Suppressor macrophage treated with lipopolysaccharide for 4 hours (primary cell): Measurements from ENCODE around the gene P4HA3.
A peak's percentile ranks its signal among the peaks of the same experiment; 100 is the strongest.

Experiments used
- DNase-seq: peaks from one replicate; pipeline ENCODE4 v3.0.0-alpha.2; 2020

The P4HA3 gene

GRCh38 chr11:74257959-74258553 lies 53.4 kb downstream of the P4HA3 start:
- DNase-seq, result no peak

GRCh38 chr11:74256378-74257133 lies 54.9 kb downstream of the P4HA3 start:
- DNase-seq, result no peak

- peak; percentile 70 for DNase-seq
Measured at GRCh38 chr11:74255741-74256375, 55.6 kb downstream of the P4HA3 start.

- DNase-seq, result no peak
Measured at GRCh38 chr11:74253361-74253760, 58.1 kb downstream of the P4HA3 start.

GRCh38 chr11:74249496-74249895 lies 61.9 kb downstream of the P4HA3 start:
- no peak for DNase-seq

- no peak for DNase-seq
Measured at GRCh38 chr11:74248469-74248868, 63.0 kb downstream of the P4HA3 start.

GRCh38 chr11:74238243-74238642 lies 73.2 kb downstream of the P4HA3 start:
- no peak for DNase-seq

- no peak for DNase-seq
Measured at GRCh38 chr11:74237541-74237940, 73.9 kb downstream of the P4HA3 start.

GRCh38 chr11:74235121-74235520 lies 76.3 kb downstream of the P4HA3 start:
- DNase-seq, result no peak

- no peak for DNase-seq
Measured at GRCh38 chr11:74233683-74234082, 77.8 kb downstream of the P4HA3 start.

GRCh38 chr11:74232311-74232950 lies 79.0 kb downstream of the P4HA3 start:
- DNase-seq, result no peak

GRCh38 chr11:74226907-74227306 lies 84.5 kb downstream of the P4HA3 start:
- no peak for DNase-seq

- no peak for DNase-seq
Measured at GRCh38 chr11:74225565-74225964, 85.9 kb downstream of the P4HA3 start.

- no peak for DNase-seq
Measured at GRCh38 chr11:74221816-74222215, 89.6 kb downstream of the P4HA3 start.

- DNase-seq, result no peak
Measured at GRCh38 chr11:74220376-74220775, 91.1 kb downstream of the P4HA3 start.
